ENCODE results near the gene HHIPL1.

The HHIPL1 gene

DNA sequence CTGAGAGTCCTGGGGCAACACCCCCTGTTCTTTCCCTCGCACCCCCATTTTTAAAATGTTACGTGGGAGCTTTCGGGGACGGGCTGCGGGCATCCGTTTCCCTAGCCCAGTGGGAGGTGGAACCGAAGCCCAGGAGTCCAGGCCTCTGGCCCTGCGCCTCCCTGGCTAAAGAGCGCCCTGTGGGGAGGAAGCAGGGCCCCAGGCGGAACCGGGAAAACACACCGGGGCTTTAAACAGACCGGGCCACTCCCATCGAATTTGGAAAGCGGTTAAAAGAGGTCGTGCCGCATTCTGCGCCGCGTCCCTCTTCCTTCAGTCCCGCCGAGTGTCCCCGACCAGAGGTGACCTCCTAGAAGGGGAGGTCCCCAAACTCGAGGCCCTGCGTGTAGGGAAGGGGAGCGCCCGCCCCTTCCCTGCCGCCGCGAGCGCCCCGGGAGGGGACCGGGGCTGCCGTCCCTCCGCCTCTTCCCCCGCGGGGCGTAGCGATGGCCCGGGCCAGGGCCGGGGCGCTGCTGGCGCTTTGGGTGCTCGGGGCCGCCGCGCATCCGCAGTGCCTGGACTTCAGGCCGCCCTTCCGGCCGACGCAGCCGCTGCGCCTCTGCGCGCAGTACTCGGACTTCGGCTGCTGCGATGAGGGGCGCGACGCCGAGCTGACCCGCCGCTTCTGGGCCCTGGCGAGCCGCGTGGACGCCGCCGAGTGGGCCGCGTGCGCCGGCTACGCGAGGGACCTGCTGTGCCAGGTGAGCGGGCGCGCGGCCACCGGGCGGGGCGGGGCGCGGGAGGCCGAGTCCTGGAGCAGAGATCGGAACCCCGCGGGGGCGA is at the start of gene HHIPL1:
Gene HHIPL1, plus strand, starts transcription at position 407 of the 822 bp plus-strand sequence. Its CDS starts 79 bp downstream, at position 486.
- peak; percentile 58 for DNase-seq

DNA sequence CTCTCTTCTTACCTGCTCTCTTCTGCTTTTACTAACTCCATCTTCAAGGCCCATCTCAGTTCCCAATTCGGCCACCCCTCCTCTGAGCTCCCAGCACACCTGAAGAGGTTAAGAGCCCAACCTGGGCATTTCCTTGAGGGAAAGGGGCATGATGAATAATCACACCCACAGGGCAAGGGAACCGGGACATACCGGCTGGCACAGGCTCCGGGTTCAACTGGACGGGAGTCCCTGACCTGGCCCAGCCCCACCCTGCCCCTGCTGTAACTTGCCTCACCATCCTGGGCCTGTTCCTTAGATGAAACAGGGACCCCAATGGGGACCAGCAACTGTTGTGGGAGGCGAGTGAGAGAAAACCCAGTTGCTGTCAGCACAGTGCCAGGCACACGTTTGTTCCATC is 49.4 kb upstream of the HHIPL1 start:
- DNase-seq, result no peak

DNA sequence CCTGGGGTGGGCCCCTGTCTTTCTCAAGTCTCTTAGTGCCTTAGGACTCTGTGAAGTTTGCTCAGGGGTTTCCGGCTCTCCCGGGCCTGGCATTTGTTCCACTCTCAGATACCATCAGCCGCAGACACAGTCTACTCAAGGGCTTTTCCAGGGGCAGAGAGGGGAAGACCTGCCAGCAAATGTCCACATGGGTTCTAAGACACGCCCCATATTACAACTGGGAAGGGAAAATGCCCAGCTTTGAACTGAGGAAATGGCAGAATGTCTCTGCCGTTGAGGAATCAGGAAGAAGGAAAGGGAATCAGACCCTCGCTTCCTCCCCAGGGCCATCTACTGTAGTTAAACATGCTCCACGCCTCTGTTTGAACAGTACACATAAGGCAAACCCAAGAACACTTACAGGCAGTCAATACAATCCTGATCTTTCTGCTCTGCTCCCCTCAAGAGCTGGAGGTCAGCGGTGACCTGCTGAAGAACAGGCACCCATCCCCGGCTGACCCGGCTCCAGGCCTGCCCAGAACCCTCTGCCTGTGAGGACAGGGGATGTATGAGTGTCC is 48.8 kb upstream of the HHIPL1 start:
- DNase-seq, result no peak

DNA sequence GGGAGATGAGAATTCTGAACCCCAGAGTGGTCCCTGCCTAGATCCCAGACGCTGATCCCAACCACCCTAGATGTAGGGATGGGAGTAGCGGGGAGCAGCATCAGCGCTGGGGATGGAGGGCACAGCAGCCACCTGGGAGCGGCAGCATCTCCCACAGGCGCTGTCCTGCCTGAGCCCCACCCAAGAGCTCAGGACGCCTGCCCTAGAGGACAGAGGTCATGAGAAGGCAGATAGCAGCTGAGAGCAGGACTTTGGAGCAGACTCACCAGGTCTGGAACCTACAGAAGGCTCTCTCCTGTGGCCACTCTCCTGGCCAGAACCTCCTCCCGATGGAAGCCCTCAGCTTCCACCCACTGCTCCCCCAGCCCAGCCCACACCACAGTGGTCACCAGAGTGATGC is 48.2 kb upstream of the HHIPL1 start:
- DNase-seq, result no peak

DNA sequence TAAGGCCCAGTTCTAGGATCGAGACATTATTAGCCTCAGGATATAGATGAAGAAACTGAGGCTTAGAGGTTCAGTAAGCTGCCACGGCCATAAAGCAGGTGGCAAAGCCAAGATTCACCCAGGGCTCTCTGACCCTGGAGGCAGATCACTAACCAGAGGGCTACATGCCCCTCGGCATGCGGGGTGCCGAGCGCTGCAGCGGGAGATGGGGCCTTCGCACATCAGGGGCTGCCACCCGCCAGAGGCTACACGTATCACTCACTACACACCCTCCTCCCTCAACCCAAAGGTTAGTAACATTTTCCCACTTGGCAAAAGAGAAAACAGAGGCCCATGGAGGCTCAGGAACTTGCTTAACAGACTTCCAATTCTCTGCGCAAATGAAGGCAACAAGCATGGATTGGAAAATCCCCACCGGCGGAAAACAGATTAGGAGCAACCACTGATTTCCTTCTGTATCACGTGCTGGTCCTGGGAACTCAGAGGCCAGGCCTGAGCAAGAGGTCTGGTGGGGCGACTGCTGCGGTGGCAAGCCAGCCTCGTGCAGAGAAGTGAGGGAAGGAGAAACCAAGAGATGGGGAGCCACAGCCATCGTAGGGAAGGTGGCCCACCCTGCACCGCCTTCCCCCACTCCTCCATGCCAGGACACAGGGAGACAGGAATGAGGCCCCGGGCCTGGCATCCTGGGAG is 46.9 kb upstream of the HHIPL1 start:
- no peak for DNase-seq

DNA sequence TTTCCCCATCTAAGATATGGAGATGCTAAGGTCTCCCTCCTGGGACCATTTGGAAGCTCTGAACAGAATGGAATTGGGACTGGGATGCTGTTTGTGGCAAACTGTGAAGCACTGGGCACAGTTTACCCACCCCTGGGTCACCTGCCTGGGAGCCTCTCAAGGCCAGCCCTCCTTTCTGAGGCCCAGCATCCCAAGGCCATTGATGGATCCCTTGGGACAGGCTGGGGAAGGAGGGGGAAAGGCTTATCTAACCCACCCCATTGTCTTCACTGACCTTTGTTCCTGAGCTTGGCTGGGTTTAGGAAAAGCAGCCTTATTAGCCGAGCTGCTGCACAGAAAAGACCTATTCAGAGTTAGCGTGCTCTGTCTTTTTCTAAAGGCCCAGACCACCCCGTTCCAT is 46.2 kb upstream of the HHIPL1 start:
- no peak for DNase-seq

DNA sequence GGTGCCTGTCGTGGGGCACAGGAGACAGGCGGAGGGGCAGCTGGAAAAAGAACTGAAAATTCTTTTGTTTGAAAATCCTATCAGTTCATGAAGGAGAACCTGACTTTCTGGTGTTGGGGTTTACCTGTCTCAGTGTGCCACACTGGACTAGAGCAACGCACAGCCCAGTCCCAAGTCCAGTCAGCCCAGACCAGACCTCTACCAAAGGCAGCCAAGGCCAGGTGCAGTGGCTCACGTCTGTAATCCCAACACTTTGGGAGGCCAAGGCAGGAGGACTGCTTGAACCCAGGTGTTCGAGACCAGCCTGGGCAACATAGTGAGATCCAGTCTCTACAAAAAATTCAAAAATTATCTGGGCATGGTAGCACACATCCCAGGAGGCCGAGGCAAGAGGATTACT is 45.5 kb upstream of the HHIPL1 start:
- no peak for DNase-seq

DNA sequence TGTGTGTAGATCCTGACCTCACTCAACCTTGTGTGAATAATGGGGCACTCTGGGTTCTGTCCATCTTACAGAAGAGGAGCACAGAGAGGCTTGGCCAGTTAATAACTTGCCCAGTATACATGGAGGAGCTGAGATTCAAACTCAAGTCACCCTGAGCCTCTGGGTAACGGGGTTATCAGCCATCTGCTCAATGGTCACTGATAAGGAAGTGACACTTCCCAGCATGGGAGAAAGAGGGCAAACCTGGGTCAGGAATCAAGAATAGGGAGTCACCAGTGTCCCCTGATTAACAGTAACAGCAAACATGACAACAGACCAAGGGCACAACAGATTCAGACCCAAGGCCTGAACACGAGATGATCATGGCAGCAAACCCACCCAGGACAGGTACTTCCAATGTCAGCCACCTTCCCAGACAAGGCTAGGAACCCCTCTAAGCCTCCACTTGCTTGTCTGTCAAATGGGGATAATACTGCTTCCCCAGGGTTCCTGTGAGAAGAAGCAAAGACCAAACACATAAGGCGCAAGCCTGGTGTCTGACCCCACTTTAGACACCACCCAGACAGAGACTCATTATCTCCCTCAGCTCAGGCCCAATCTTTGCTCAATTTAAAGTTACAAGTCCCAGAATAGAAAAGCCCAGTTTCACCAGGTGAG is 44.6 kb upstream of the HHIPL1 start:
- peak; percentile 16 for DNase-seq

DNA sequence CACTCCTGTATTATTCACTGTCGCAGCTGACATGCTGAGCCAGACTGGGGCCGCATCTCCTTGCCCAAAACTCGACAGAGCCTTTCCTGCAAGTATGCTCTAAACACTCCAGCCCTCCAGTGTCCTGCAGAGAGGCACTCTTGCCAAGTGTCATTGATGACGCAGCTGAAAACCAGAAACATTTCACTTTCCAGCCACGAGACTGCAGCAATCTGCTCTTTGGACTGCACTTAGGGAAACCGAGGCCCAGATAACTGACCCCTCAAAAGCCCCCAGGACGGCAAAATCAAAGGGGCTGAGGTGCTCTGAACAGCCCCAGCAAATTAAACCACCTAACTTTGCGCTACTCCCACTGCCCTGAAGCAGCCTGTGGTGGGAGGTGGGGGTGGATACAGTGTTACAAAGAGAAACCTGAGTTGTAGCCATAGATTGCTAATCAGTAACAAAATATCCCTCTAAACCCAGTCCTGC is 43.5 kb upstream of the HHIPL1 start:
- no peak for DNase-seq

DNA sequence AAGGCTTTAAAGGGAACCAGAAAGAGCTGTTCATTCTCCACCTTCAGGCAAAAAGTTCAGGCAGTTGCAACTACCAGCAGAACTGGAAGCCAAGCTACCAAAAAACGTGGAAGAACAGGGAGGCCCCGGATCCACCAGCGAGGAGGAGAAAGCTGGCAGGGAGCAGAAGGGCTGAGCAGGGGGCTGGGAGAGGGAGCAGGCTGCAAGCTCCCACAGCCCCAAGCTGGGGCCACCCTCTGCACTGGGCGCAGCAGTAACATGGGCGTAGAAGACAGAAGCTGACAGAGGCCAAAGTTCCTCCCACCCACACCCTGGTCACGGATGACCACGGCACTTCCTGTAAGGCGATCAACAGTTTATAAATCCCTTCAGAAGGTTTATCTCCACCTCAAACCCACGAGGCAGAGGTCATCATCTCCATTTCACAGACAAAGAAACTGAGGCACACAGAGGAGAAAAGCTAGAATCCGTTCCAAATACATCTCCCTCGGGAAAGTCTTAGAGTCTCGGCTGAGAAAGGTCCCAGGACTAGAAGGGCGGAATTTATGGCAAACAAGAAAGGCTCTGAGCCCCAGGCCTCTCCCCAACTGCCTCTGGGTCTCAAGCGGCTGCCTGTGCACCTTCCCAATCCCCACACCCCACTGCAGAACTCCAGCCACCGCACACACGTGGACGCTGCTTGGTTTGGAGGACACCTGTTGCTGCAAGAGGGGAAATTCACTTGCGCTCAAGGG is 42.7 kb upstream of the HHIPL1 start:
- DNase-seq, result peak; percentile 20

DNA sequence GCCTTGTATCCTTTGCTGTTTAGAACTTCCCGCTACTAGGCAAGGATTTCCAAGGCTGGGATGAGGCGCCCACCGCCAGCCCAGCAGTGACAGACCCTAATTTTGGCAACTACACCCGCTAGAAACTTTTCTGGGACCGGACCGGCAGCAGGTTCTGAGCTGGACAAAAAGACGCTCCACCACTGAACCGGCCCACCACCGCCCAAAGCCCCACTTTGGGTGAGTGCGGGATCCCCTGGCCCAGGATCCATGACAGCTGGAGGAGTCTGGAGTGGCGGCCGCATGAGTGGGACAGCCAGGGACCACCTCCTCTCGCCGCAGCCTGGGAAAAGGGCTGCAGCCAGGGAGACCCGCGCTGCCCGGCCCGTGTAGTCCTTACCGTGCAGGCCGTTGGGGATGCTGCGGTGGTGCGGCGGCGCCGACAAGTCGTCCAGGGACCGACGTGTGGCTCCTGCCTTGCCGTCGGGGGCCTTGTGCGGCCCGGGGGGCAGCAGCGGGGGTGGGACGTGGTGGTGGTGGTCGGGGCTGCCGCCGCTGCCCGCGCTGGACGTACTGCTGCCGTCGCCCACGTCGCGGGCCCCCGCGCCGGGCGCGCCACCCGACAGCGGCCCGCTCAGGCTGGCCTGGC is 42.0 kb upstream of the HHIPL1 start:
- DNase-seq, result no peak

DNA sequence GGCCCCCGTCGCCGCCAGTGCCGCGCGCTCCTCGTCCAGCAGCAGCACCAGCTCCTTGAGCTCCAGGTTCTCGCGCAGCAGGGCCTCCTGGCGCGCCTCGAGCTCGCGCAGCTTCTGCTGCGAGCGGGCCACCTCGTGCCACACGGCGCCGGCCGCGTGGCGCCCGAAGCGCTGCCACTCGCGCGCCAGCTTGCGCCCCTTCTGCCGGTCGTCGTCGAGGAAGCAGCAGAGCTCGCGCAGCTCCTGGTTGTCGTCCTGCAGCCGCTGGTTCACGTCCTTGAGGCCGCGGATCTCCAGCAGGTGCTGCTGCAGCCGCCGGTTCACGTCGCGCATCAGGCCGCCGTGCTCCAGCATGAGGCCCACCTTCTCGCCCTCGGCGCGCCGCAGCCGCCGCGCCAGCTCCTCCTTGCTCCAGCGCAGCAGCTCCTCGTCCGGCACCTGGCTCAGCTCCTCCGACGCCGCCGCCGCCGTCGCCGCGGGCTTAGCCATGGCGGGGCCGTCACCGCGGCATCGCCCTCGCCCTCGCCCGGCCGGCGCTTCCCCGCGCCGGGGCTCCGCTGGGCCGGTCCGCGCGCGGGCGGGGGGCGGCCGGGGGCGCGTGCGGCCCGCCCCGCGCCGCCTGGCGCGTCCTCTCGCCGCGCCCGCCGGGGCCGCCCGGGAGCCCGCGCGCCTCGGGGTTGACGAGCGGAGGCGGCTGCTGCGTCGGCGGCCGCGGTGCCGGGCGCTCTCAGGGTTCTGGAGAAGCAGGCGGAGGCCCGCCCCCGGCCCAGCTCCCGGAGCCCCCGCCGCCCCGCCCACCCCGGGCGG is 41.3 kb upstream of the HHIPL1 start, which contains the start of gene CCDC85C:
Gene CCDC85C, minus strand, starts transcription at position 737 of the 807 bp plus-strand sequence. Its CDS starts 248 bp downstream, at position 489.
- no peak for DNase-seq

DNA sequence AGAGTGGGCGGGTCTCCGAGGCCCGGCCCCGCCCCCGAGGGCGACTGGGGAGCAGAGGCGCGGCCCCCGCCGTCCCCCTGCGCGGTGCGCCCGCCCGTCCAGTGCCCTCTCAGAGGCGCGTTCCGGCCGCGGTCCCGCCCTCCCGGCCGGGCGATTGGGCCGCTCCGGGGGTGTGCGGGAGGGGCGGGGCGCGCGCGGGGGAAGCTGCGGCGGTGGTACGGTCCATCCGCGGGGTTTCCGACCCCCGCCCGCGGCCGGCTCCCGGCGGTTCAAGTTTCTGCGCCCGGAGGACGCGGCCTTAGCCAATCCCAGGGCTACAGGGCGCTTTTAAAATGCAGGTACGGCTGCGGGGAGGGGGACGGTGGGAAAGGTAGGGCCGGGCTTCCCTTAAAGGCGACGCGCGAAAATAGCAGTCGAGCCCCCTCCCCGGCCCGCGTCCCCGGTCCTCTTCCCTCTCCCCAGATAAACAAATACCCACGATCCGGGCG is 40.6 kb upstream of the HHIPL1 start:
- peak; percentile 83 for DNase-seq

DNA sequence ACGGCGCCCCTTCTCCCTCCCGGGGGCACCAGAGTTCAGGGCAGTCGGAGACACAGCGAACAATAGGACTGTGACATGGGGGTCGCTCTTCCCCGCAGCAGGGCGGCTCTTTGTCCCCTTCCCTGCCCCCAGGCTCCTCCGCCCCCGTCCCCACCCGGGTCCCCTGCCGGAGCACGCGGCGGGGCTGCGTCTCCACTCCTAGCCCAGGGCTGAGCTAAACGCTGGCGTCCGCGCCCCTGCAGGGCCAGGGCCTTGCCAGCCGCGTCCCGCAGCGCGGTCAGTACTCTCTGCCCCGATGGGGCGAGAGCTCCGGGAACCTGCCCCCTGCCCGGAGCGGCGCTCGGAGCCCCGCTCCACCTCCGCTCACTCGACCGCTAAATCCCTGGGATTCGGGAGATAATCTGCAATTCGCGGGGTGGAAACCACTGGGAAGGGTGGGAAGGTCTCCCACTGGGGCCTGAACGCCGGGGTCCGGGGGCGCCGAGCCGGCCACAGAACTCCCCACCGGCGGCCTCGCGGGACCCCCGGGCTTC is 40.1 kb upstream of the HHIPL1 start:
- DNase-seq, result no peak

DNA sequence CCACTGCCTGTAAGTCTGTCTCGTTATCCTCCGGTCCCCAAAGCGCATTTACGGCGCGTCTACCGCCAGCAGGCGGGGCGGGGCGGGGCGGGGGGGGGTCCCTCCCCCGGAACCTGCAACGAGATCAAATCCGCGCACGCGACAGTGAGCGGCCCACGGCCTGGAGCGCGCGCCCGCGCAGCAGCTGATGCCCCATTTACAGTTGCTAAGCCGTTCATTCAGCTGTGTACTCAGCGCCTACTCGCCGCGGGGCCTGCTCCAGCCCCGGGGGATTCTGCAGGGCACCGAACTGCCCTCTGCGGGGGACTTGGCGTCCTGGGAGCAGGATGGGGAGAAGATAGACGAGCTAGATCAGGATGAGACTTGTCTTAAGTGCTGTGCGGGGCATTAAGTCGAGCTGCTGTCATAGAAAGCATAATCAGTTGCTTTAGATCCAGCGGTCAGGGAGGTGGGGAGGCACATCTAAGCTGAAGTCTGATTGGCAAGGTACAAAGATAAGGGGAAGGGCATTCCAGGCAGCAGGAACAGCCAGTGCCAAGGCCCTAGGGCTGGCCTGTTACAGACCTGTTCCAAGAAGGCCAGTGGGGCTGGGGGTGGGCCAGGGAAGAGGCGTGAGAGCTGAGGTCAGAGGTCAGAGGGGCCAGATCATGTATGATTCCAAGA is 39.5 kb upstream of the HHIPL1 start:
- peak; percentile 62 for DNase-seq

DNA sequence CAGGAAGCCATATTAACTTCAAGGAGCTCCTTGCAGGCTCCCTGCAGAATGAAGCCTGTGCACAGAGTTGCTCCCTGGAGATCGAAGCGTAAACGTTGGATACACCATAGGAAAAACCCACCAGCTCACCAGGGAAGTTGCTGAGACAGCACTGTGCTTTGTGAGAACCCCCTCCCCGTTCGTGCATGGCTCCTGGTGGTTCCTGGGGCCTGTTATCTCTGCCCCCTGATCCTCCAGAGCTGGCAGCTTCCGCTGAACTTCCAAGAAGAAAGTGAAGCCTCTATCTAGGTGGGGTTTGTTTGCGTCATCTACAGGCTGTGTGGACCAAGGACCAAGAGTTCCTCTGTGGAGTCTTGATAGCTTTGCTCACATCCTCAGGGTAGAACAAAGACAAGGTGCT is 38.6 kb upstream of the HHIPL1 start:
- no peak for DNase-seq

DNA sequence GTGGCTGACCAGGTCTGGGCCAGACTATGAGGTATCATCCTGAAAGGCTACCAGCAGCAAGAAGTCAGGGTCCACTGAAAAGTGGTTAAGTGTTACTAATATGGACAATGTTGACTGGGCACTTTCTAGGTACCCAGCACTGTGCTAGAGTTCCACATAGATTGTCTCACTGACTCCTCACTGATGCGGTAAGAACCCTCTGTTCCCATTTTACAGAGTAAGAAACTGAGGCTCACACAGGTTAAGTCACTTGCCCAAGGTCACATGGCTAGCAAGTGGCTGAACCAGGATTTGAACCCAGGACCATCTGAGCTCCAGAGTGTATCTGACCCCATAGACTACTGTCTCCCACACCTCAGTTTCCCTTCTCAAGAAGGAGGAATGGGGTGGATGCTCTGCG is 36.3 kb upstream of the HHIPL1 start:
- no peak for DNase-seq

DNA sequence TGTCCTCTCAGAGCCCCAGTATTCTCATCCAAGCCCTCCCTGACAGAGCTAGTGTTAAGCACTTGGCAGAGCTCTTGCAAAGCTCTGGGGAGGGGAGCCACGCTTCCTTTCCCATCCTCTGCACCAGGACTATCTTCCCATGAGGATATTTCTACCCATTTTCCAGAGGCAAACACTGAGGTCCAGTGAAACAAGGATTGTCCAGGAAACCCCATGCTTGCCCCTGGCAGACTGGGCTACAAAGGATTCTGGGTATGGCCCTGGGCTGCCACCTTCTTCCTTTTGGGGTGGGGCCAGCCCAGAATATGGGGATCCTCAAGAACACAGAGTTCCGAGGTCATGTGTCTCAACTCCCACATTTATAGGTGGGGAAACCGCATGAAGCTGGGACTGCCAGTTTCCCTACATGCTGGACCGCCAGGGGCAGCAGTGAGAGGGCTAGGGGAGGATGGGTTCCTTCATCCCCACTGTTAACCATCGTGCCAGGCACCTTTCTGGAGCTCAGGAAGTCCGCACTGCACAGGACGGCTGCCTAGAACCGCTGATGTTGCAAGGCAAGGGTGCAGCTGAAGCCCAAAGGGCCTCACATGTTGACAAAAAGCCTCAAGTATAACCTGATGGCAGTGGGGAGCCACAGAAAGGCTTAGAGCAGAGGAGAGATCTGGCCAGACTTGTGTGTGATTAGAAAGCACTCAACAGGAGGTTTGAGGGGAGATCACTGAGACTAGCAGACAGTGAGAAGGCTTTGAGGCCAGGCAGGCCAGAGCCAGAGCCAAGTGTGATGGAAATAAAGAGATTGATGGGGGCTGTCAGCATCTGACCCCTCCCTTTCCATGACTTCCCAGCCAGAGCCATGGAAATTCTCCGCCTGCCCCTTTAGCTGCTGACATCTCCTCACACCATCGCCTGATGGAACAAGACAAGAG is 35.4 kb upstream of the HHIPL1 start:
- no peak for DNase-seq

DNA sequence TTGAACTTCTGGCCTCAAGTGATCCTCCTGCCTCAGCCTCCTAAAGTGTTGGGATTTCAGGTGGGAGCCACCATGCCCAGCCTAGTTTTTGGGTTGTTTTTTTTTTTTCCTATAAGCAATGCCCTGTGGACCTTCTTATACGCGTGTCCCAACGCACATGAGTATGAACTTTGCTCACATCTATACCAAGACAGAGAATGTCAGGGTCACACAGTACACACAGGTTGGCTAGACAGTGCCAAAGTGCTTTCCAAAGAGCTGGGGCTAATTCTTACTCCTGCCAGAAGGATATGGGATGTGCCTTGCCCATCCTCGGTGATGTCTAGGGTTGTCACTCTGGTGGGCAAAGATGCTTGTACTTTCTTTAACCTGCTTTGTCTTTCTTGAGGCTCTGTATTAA is 33.3 kb upstream of the HHIPL1 start:
- DNase-seq, result no peak
